HG03565 (cell line): Measurements from ENCODE around the gene CHADL.

Source experiments
- ATAC-seq: cut with Tn5 transposase; IDR thresholded peaks from one replicate; pipeline ENCODE4 v1.9.1; 2021; ENCODE audit warnings: mild to moderate bottlenecking, moderate library complexity; ENCODE audit not compliant: unreplicated experiment

The CHADL gene

DNA sequence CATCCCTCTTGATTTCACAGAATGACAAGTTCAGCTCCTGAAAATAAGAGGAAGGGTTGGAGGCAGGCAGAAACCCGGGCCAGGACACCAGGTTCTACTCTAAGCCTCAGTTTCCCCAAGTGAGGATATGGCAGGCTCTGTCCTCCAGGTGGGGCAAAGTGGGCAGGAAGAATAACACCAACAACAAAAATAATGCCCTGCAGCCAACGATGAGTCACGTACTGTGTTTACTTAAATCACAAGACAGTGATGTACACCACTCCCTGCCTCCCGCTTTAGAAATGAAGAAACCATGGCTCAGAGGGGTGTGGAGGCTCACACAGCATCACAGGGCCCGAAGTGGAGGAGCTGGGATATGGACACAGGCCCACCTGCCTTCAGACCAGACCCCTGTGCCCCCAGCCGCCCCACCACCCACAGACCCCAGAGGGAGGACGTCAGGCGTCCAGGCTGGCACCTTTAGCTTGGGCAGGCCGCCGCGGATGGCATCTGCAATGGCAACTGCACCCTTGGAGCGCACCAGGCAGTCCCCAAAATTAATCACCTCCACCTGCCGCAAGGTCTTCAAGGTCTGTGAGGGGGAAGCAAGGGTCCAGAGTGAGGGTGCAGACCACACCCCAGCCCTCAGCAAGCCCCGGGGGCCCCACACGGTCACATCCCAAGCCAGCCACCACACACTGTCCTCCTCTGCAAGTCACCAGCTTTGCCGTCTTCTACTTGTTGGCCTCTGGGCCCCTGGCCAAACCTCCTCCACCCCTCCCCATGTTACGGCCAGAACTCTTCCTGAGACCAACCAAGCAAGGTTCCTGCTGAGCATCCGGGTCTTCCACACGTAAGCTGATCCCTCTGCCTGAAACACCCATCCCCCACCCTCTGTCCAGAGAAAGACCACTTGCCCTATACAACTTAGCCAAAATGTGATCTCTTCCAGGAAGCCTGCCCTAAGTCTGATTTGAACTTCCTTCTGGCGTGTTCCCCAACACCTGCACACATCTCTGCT lies 15.8 kb upstream of the CHADL start:
- ATAC-seq: no peak

DNA sequence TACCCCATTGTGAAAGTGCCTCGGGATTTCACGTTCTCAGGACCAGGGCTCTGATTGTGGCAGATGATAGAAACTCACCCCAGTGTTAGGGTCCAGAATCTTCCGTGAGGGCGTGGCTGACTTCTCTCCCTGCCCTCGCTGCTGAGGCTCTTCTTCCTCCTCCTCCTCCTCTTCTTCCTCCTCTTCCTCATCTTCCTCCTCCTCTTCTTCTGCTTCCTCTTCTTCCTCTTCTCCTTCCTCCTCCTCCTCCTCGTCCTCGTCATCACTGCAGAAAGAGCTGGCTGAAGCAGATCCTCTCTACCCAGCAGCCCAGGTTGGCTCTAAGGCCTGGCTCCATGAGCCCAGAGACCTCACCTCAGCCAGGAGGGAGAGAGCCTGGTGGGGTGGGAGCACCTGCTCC lies 13.5 kb upstream of the CHADL start:
- no peak for ATAC-seq

DNA sequence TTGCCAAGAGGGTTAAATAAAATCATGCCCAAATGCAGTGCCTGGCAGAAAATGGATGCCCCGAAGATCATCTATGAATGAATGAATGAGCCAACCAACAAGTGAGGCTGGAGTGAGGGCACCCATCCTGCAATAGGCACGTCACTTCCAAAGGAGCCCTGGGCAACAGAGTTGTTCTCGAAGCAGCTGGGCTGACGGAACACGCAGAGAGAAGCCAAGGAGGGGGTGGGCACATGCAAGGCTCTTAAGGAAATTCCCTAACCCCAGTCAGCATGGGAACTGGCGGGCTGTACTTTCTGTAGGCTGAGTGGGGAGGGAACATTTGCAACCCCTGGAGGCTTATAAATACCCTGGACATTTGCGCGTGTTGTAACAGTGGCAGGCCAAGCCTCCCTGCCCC lies 11.6 kb upstream of the CHADL start:
- ATAC-seq: no peak

DNA sequence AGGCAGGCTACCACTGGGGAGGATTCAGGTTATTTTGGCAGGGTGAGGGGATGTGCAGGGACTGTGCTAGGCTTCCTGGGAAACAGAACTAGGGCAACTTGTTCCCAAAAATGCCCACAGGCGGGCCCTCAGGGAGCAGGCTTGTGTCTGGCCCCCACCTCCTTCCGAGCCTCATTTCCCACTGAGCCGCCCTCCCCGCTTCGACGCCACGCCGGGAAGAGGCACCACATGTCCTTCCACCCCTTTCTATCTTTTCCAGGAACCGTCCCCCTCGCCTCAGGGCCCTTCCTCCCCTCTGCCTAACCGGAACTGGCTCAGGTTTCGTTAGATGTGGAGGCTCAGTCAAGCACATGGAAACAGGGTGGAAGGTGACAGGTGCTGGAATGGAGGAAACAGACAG lies 9.4 kb upstream of the CHADL start:
- ATAC-seq: no peak

DNA sequence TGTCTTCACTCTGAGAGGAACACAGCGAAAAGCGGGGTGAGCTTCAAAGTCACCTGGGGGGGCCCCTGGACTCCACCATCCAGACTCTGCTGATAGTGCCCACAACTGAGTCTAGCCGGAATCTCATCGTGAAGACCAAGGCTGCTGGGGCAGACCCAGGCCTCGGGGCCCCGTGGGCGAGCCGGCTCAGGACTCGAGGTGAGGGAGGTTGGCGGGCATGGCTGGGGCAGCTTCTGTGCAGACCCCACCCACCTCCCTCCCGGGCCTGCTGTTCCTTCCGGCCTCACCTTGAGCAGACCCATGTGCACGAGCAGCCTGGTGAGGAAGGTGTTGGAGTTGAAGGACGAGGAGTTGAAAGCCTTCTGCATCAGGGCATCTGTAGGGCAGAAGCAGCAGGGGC lies 8.7 kb upstream of the CHADL start:
- ATAC-seq: no peak

DNA sequence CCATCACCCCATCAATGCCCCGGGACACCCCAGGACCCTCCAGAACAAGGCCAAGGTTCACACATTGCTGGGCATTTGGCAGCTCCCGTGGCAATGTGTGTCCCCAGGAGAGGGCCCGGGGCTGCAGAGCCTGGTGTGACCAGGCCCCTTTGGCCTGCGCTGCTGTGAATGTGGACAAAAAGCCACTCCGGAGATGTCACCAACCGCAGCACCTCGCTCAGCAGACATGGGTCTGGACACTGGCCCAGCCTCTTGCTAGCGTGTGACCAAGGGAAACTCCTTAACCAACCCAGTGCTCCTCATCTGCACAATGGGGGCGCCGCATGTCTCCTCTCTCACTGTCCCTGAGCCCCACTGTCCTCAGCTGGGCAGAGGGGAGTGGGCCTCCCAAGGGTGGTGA lies 8.0 kb upstream of the CHADL start:
- no peak for ATAC-seq

DNA sequence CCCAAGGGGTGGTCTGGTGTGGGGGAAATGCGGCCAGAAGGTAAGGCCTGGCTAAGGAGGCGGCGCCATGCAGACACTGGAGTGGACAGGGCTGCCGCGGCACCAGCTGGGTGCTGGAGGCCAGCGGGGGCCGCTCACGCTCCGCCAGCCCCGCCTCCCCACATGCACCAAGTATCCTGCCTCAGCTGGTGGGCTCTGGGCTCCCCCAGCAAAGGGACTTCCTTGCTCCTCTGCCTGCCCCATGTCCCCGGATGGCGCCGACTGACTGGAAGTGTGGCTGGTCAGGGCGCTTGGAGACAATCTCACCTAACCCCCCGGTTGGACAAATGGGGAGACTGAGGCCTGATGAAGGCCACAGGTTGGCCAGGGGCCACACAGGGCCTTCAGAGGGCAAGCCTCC lies 7.6 kb upstream of the CHADL start:
- ATAC-seq: no peak

DNA sequence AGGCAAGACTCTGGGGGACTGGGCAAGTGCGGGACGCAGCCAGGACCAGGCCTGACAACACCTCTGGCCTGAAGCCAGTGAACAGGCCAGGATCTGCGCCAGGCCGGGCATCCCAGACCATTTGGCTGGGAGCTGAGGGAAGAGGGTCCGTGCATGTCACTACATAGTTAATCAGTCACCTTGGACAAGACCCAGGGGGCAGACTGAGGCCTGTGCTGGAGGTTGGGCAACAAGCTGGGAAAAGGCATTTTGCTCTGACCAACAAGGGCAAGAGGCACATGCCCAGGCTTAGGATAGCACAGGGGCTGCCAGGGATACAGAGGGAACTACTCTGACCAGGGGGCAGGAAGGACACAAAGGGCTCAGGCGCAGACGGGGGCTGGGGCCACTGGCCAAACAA lies 7.0 kb upstream of the CHADL start:
- ATAC-seq: no peak

DNA sequence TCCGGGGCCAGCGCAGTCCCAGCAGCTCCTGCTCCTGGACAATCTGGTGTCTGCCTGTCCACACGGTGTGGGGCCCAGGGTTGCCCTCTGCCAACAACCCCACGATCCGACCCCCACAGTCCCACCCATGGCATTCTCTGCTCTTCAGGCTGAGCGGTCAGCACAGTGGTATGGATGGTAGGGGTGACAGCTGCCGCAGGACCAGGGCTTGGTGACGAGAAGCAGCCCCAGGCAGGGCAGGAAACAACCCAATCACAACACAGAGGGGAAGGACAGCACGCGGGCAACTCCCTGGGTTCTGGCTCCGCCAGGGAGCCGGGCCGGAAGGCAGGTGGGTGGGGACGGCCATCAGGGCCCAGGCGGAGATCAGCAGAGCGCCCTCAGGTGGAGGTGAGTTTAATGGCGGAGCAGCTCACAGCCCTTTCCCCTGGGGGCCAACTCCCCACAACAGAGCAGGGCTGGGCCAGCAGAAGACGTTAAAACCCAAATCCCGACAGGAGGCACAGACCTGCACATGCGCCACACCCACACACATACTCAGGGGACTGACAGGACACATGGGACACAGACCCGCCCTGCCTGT lies 5.3 kb upstream of the CHADL start:
- ATAC-seq: no peak

DNA sequence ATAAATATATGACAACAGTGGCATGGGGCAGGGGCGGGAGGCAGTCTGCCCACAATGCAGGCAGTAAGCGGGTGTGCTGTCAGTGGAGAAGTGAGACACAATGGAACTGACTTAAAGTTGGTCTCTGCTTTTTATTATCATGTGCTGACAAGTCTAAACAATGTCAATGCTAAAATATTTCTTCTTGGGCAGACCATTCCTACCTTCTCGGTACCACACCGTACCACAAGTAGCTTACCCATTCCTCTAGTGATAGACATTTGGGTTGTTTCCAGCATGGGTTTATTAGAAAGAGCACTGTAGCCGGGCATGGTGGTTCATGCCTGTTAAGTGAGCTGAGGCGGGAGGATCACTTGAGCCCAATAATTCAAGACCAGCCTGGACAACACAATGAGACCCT lies 2.6 kb upstream of the CHADL start:
- no peak for ATAC-seq

DNA sequence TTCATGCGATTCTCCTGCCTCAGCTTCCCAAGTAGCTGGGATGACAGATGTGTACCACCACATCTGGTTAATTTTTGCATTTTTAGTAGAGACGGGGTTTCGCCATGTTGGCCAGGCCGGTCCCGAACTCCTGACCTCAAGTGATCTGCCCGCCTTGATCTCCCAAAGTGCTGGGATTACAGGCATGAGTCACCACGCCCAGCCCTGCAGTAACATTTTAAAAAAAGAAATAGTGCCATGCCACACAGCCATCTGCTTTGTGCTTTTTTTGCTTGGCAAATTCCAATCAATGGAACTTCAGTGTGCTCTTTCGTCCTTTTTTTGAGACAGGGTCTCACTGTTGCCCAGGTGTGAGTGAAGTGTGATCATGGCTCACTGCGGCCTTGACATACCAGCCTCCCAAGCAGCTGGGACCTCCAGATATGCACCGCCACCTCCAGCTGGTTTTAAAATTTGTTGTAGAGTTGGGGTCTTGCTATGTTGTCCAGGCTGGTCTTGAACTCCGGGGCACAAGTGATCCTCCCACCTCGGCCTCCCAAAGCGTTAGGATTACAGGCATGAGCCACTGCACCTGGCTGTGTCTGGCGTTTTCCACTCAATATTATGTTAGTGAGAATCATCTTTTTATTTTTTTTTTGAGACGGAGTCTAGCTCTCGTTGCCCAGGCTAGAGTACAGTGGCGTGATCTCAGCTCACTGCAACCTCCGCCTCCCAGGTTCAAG lies 1.8 kb upstream of the CHADL start:
- ATAC-seq: no peak

DNA sequence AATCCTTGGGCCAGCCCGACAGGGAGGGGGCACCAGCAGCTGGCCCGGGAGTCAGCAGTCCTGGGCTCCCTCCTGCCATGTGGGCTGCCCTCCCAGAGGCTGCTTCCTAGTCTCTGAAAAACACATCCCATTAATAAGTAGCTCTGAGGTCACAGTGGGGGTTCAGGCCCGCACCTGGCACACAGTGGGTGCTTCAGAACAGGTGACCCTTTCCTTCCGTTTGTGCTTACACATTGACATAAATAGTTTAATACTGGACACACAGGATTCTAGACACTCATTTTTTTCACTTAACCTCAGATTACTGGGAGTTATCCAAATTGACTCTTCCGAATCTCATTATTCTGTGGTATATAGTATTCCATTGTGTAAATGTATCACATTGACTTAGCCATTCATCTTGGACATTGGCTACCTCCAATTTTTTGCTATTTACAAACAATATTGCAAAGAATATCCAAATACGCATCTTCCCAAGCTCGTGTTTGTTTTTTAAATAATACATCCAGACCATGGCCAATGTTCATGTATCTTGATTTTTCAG lies 474 bp upstream of the CHADL start:
- ATAC-seq: no peak

DNA sequence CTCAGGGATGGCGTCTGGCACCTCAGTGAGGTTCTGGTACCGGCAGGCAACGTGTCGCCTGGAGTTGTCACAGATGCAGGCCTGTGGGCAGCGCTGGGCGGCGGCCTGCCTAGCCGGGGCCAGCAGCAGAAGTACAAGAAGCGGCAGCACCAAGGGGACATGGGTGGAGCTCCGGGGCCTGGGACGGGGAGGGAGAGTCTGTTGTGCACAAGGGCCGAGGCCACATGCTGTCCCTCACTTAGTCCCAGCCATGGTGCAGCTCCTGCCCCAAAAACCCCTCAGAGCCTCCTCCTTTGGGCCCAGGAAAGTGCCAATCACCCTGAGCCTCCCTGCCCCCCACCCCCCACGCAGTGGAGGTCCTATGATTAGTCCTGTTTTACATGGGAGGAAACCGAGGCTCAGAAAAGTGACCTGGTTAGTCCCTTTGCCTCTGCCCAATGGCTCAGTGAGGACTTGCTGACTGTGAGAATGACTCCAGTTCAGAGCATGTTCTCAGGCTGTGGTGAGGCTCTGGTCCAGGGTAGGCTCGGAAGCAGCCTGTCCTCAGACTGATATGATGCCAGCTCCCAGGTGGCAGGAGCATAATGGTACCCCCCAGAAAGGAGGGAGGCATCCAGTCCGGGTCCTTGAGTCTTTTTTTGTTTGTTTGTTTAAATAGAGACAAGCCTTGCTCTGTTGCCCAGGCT lies 1.1 kb downstream of the CHADL start:
- ATAC-seq: no peak

DNA sequence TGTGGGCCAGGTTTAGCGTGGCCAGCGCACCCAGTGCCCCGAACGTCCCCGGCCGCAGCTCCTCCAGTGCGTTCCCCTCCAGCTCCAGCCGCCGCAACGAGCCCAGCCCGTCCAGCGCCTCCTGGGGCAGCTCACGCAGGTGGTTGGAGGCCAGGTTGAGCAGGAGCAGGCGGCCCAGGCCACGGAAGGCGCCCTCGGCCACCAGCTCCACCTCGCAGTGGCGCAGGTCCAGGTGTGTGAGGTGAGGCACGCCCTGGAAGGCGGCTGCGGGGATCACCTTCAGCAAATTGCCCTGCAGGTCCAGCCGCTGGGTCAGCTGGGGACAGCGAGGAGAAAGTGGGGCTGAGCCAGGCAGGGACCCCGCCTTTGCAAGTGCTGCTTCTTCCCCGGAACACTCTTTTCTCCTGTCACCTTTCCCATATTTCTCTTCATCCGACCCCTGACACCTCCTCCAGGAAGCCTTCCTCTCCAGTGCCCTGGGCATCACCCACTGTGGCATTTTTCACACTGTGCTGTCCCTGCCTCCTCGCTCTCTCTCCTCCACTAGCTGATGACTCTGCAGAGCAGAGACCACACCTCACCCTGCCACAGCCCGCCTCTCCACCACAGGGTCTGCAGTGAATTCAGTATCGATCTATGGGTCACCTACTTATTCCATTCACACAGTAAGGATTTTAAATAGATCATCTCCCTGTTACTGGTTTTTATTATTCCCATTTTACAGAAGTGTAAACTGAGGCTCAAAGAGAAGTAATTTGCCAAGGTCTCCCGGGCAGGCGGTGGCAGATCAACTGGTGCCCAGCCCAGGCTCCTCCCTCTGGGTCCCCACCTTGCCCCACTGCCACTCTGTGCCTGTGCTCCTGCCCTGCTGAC lies 1.9 kb downstream of the CHADL start:
- no peak for ATAC-seq

DNA sequence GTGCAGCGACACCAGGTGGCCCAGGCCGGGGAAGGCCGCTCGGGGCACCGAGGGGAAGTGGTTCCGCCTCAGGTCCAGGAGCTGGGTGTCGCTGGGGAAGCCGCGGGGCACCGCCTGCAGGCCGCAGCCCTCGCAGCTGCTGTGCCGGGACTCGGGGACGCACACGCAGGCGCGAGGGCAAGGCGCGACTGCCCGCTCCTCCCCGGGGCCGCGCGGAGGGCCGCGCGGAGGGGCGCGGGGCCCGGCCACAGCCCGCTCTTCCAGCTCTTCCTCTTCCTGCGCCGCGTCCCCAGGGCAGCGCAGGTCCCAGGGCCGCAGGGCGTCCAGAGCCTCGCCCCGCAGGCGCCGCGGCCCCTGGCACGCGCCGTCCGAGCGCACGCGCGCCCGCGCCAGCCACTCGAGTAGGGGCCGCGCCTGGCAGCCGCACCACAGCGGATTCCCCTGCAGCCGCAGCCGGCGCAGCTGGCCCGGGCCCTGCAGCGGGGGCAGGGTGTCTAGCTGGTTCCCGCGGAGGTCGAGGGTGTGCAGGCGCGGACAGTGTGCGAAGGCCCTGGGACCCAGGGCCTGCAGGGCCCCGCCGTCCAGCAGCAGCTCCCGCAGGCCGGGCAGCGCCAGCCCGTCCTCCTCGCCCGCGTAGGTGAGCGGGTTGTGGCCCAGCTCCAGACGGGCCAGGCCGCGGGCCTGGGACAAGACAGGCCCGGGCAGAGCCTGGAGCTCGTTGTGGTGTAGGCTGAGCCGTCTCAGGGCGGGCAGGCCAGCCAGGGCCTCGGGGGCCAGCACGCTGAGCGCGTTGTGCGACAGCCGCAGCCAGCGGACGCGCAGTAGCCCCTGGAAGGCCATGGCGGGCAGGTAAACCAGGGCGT lies 2.8 kb downstream of the CHADL start:
- peak; percentile 46 for ATAC-seq

DNA sequence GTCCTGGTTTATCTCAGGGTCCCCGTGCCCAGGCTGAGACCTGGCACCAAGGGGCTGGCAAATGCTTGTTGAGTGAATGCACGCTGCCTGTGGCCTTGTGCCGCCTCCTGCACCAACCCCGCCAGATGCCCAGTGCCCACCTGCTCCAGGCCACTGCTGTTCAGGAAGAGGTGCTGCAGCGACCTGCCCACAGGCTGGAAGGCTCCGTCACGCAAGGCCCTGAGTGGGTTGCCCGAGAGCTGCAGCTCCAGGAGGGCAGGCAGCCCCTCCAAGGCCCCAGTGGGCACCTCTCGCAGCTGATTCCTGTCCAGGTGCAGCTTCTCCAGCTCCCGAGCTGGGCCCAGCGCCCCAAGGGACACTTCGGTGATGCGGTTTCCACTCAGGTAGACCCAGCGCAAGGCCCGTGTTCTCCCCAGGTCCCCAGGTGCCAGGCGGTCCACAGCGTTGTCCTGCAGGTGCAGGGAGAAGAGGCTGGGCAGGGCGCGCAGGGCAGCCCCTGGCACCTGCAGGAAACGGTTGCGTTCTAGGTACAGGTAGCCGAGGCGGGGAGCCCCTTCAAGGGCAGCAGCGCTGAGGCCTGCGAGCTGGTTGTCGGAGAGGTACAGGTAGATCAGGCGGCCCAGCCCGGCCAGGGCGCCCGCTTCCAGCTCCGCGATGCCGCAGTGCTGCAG lies 3.6 kb downstream of the CHADL start:
- no peak for ATAC-seq

DNA sequence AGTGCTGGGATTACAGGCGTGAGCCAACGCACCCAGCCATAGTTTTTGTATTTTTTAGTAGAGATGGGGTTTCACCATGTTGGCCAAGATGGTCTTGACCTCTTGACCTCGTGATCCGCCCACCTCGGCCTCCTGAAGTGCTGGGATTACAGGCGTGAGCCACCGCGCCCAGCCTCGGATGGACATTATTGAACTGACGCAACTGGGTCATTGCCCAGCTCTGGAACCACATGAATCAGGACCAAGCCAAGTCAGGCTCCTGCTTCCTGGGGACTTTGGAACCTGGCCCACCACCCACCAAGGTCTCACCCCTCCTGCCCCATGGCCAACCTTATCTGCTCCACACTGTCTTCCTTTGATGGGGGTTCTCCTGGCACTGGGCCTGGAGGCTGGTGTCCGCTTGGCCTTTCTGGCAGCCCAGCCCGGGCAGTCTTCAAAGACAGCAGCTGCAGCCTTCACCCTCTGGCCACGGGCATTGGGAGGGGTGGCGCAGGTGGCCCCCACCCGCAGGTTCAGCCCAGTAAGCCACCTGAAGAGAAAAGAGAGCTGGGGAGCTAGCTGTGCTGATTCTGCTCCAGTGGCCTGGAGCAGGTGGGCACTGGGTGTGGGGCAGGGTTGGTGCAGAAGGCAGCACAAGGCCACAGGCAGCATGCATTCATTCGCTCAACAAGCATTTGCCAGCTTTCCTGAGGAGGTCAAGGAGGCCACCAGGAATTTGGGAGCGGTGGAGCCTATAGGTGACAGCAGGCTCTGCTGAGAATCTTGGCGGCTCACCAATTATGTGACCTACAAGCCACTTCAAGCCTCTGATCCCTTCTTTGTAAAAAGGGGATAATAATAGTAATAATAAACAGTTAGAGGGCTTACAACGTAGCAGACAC lies 5.7 kb downstream of the CHADL start:
- no peak for ATAC-seq

DNA sequence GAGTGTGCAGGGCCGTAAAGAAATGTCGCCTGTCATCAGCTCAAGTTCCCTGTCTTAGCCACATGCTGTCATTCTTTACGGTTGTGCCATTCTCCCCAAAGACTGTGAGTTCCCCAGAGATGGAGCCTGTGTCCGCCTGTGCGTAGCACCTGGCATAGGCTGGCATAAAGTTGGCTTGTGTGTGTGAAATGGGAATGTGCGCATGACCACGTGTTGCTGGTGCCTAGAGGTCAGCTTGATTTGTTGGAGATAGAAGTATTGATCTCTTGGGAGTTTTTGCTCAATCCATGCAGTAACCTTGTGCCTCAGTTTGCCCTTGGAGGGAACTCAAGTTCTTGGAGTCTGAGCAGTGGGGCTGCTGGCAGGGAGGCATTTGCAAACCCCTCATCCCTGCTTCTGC lies 9.4 kb downstream of the CHADL start:
- no peak for ATAC-seq
